Ascending aorta (tissue), 2 donors: ENCODE data around the gene CFL2. TPM values are rescaled to one million over a fixed set of nuclear protein-coding genes. Genes with fewer than 3 reads are reported as not detected.

ENCODE experiments used
- DNase-seq, 2 donors: peaks; one replicate each; pipeline ENCODE4 v3.0.0-alpha.2; 2019; ENCODE audit warnings: low spot score in 2 of 2
- H3K27ac ChIP-seq, 2 donors: fragments of 200-600 bp; sonication (generic); one replicate each; pipeline ENCODE4 v1.5.1; 2016 to 2017; ENCODE audit warnings: mild to moderate bottlenecking in 1 of 2
- H3K27me3 ChIP-seq: fragments of 200-600 bp; sonication (generic); one replicate; pipeline ENCODE4 v1.5.1; 2017
- H3K36me3 ChIP-seq, 2 donors: fragments of 200-600 bp; sonication (generic); one replicate each; pipeline ENCODE4 v1.5.1; 2016
- H3K4me1 ChIP-seq, 2 donors: fragments of 200-600 bp; sonication (generic); one replicate each; pipeline ENCODE4 v1.5.1; 2016 to 2017; ENCODE audit warnings: mild to moderate bottlenecking in 1 of 2
- H3K4me3 ChIP-seq, 2 donors: fragments of 200-600 bp; sonication (generic); one replicate each; pipeline ENCODE4 v1.5.1; 2016 to 2017; ENCODE audit warnings: mild to moderate bottlenecking in 1 of 2
- H3K9me3 ChIP-seq, 2 donors: fragments of 200-600 bp; sonication (generic); one replicate each; pipeline ENCODE4 v1.5.1; 2016
- CTCF ChIP-seq, 3 experiments: fragments of 200-600 bp in 2 of 3; fragments of 450-650 bp in 1 of 3; sonication (generic) in 2 of 3; IDR thresholded peaks; one replicate each; pipeline ENCODE4 v1.5.1; 2016 to 2019; ENCODE audit warnings: antibody characterized with exemption in 3 of 3, mild to moderate bottlenecking in 1 of 3, moderate library complexity in 1 of 3
- intact Hi-C: fragments of 100-400 bp; cut with DNase I; formaldehyde crosslinking; loops from one replicate; pipeline ENCODE4 v1.15.1; 2023
- total RNA-seq: library from RNA; depleted of rRNA; stranded (reverse); fragments of >200 nt; gene quantifications from one replicate; pipeline ENCODE4 v1.1.0, GENCODE V29; 2016

Gene CFL2
- total RNA-seq, 1 donor from 2014 or later = 49.0 TPM

- TF ChIP-seq CTCF (IDR thresholded peaks at IDR 0.05) = no peak
- intact Hi-C loops = no loop called here
- no peaks in the 10 kb centered on the region for H3K4me1 ChIP-seq
- no peaks in the 10 kb centered on the region for H3K36me3 ChIP-seq
- H3K4me3 ChIP-seq = no peak overlapping the region
- H3K27me3 ChIP-seq = no peaks in the 10 kb centered on the region
- no peak overlapping the region for H3K27ac ChIP-seq
- H3K9me3 ChIP-seq = peaks cover 0 to 6% of the 10 kb centered on the region in 2 donors
- no peak for DNase-seq
Observed at GRCh38 chr14:34660796-34661195, 53.6 kb downstream of the CFL2 start.

Other genes with a start within 250 kb of the CFL2 start
- gene EAPP, start 174.9 kb downstream of the CFL2 start, total RNA-seq = 10.1 TPM
- 25.3 TPM for gene SNX6, start 84.4 kb downstream of the CFL2 start, total RNA-seq
- 11.2 TPM for gene BAZ1A, start 160.8 kb upstream of the CFL2 start, total RNA-seq